ENCODE measurements around the gene NAT14.

DNA sequence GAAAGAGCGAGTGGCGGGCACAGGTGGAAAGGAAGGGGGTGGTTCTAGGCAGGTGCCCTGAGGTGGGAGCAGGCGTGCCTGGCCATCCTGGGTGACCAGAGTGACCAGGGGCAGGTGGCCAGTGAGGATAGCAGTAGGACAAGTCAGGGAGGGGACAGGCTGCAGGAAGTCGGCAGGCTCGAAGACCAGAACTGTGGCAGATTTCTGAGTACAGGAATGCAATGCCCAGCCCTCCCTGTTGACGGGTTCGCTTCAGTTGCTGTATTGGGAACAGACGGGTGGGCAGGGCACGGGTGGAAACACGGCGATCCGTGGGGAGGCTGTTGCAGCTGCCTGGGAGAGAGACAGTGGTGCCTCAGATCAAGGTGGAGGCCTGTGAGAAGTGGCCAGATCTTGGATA is 6.6 kb upstream of the NAT14 start:
- TF ChIP-seq POLR2AphosphoS5 (IDR thresholded peaks at IDR 0.05; ENCODE audit: low read depth, low read length) (no peak), POLR2A (IDR thresholded peaks at IDR 0.05; ENCODE audit: low read depth, low read length) (no peak)

Data from GM12892 (cell line).